GM12878 (cell line): ENCODE results near the gene CFAP97D2. TPM values are rescaled to one million over a fixed set of nuclear protein-coding genes. Genes with fewer than 3 reads are reported as not detected.

Source experiments
- HDGF ChIP-seq: fragments of 450-650 bp; IDR thresholded peaks from 2 replicates; pipeline ENCODE4 v1.6.1; 2016; ENCODE audit warnings: antibody characterized with exemption
- polyA plus RNA-seq, 11 experiments: library from polyadenylated mRNA; depleted of rRNA in 4 of 11; unstranded in 6 of 11; stranded (reverse) in 5 of 11; fragments of >200 nt; fragmentation: Nextera tagmentation in 4 of 11; fragmentation: Illumina TruSeq in 1 of 11; extraction: Ambion mirVana in 4 of 11; extraction: Trizol in 1 of 11; gene quantifications; 1 replicate in 1 of 11; 2 replicates in 10 of 11; pipeline versions ENCODE4 v1.2.1 to v1.2.3, GENCODE V29; 2011 to 2016; ENCODE audit warnings: inconsistent platforms in 2 of 11, missing spikeins in 2 of 11, low read depth in 1 of 11
- total RNA-seq, 4 experiments: library from RNA; depleted of rRNA in 3 of 4; stranded (reverse); fragments of >200 nt in 3 of 4; fragmentation: Illumina TruSeq in 1 of 4; extraction: Trizol in 1 of 4; gene quantifications; 2 replicates each; pipeline versions ENCODE4 v1.2.1 to v1.2.3, GENCODE V29; 2013 to 2021
- TF ChIP-seq, protein P1 (sequence below): fragments of 450-650 bp; conservative IDR thresholded peaks from 2 replicates; pipeline ENCODE4 v1.6.1; 2017; ENCODE audit warnings: mild to moderate bottlenecking, moderate library complexity
- TF ChIP-seq, protein P2 (sequence below): fragments of 450-650 bp; formaldehyde crosslinking; IDR thresholded peaks from 2 replicates; pipeline ENCODE4 v1.5.0; 2022; ENCODE audit warnings: mild to moderate bottlenecking, missing genetic modification characterization

The CFAP97D2 gene
- total and polyA plus RNA-seq, 10 of the 15 experiments (the other 5 are each of a cell fraction or from before 2014, with no cell fraction given): not detected

DNA sequence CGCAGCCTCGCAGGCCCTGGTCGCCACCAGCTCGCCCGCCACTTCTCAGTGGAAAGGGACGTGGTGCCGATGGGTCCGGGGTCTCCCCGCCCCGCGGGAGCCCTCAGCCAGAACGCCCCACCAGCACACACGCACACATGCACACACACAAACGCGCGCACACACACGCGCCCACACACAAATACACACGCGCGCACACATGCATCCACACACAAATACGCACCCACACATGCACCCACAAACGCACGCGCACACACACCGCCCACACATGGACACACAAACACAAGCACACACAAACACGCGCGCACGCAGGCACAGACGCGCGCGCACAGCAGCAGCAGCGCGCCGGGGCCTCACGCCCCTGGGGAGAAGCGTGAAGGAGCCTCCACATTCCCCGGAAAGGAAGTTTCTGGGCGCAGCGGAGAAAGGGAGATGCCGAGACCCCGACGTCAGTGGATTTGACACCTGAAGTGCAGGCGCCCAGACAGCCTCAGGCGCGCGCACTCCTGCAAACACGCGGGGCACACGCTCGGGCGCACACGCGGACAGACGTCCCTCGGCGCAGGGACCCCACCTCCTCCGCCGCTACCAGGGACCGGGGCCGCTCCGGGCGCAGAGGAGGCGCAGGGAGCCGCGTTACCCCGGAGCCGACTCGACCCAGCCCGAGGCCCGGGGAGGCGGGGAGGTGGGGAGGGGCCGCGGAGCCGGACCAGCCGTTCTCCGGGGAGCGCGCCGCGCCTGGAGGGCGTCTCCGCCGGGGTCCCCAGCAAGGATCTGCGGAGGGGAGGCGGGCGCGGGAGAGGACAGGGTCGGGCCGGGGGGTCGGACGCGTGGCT lies 47.3 kb upstream of the CFAP97D2 start (continued):
- TF ChIP-seq, protein P1, sequence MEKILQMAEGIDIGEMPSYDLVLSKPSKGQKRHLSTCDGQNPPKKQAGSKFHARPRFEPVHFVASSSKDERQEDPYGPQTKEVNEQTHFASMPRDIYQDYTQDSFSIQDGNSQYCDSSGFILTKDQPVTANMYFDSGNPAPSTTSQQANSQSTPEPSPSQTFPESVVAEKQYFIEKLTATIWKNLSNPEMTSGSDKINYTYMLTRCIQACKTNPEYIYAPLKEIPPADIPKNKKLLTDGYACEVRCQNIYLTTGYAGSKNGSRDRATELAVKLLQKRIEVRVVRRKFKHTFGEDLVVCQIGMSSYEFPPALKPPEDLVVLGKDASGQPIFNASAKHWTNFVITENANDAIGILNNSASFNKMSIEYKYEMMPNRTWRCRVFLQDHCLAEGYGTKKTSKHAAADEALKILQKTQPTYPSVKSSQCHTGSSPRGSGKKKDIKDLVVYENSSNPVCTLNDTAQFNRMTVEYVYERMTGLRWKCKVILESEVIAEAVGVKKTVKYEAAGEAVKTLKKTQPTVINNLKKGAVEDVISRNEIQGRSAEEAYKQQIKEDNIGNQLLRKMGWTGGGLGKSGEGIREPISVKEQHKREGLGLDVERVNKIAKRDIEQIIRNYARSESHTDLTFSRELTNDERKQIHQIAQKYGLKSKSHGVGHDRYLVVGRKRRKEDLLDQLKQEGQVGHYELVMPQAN: peak; percentile 16; the same call in 1 of the 2 replicates
- TF ChIP-seq, protein P2, sequence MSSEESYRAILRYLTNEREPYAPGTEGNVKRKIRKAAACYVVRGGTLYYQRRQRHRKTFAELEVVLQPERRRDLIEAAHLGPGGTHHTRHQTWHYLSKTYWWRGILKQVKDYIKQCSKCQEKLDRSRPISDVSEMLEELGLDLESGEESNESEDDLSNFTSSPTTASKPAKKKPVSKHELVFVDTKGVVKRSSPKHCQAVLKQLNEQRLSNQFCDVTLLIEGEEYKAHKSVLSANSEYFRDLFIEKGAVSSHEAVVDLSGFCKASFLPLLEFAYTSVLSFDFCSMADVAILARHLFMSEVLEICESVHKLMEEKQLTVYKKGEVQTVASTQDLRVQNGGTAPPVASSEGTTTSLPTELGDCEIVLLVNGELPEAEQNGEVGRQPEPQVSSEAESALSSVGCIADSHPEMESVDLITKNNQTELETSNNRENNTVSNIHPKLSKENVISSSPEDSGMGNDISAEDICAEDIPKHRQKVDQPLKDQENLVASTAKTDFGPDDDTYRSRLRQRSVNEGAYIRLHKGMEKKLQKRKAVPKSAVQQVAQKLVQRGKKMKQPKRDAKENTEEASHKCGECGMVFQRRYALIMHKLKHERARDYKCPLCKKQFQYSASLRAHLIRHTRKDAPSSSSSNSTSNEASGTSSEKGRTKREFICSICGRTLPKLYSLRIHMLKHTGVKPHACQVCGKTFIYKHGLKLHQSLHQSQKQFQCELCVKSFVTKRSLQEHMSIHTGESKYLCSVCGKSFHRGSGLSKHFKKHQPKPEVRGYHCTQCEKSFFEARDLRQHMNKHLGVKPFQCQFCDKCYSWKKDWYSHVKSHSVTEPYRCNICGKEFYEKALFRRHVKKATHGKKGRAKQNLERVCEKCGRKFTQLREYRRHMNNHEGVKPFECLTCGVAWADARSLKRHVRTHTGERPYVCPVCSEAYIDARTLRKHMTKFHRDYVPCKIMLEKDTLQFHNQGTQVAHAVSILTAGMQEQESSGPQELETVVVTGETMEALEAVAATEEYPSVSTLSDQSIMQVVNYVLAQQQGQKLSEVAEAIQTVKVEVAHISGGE (CRISPR knock-in tag): no peak
- TF ChIP-seq HDGF: peak; percentile 93
- TF ChIP-seq, all 136 proteins: peak for 13
